Ishikawa (cell line): Measurements from ENCODE around the gene MYL10.

Source experiments
- EP300 ChIP-seq: IDR thresholded peaks from 2 replicates; pipeline ENCODE4 v1.6.1; 2012; ENCODE audit warnings: borderline replicate concordance
- RAD21 ChIP-seq: IDR thresholded peaks from 2 replicates; pipeline ENCODE4 v1.6.1; 2012; ENCODE audit warnings: low read depth
- TCF12 ChIP-seq: IDR thresholded peaks from 2 replicates; pipeline ENCODE4 v1.6.1; 2012; ENCODE audit warnings: low read depth
- YY1 ChIP-seq: IDR thresholded peaks from 2 replicates; pipeline ENCODE4 v1.6.1; 2012; ENCODE audit warnings: low read depth

GRCh38 chr7:101594790-101595189, 34.3 kb downstream of the MYL10 start:
- no peak for TF ChIP-seq EP300
- no peak for TF ChIP-seq TCF12
- TF ChIP-seq RAD21: no peak
- TF ChIP-seq YY1: no peak
